A549 (cell line): ENCODE measurements around the gene RAET1E. TPM values are rescaled to one million over a fixed set of nuclear protein-coding genes. Genes with fewer than 3 reads are reported as not detected.

Experiments used
- ATAC-seq, 2 experiments: fragments of 200-7000 bp in 1 of 2; fragments of >200 bp in 1 of 2; cut with Nextera tagmentation in 1 of 2; cut with Tn5 transposase in 1 of 2; 3 replicates each; pipeline versions ENCODE4 v1.8.0 to v1.9.1; 2018 to 2020; ENCODE audit warnings: mild to moderate bottlenecking in 1 of 2, moderate library complexity in 1 of 2
- CTCF ChIA-PET: fragments of 300-600 bp; sonication (Branson Sonifier 250); formaldehyde crosslinking; extraction: SDS; loops from one replicate; lab custom pipeline; 2021; ENCODE audit warnings: antibody characterized with exemption, inconsistent platforms; lab: Yijun Ruan, JAX
- POLR2A ChIA-PET: fragments of 350-600 bp; formaldehyde crosslinking; extraction: SDS; loops from one replicate; lab custom pipeline; 2021; ENCODE audit warnings: antibody characterized with exemption, inconsistent platforms; lab: Yijun Ruan, JAX
- DNase-seq, 2 experiments: peaks; one replicate each; pipeline versions ENCODE4 v3.0.0 to v3.0.0-alpha.2; 2011 to 2016; ENCODE audit warnings: low read depth in 1 of 2, low spot score in 1 of 2
- FAIRE-seq: peaks from 2 replicates; lab custom pipeline; 2011; peaks lifted over from hg19 to GRCh38; lab: Jason Lieb, UNC
- H3K27ac ChIP-seq, 2 experiments: fragments of >200 bp; sonication (Bioruptor Twin); formaldehyde crosslinking; 3 replicates each; pipeline ENCODE4 v1.5.1; 2016 to 2017
- H3K4me1 ChIP-seq: fragments of >200 bp; sonication (Bioruptor Twin); formaldehyde crosslinking; 3 replicates; pipeline ENCODE4 v1.6.1; 2016
- H3K4me2 ChIP-seq: fragments of >200 bp; sonication (Bioruptor Twin); formaldehyde crosslinking; 3 replicates; pipeline ENCODE4 v1.6.1; 2016
- H3K4me3 ChIP-seq: fragments of >200 bp; sonication (Bioruptor Twin); formaldehyde crosslinking; 3 replicates; pipeline ENCODE4 v1.5.1; 2016
- H3K9me3 ChIP-seq: fragments of >200 bp; sonication (Bioruptor Twin); formaldehyde crosslinking; 3 replicates; pipeline ENCODE4 v1.6.1; 2016
- BHLHE40 ChIP-seq: IDR thresholded peaks from 2 replicates; pipeline ENCODE4 v1.6.1; 2012; ENCODE audit warnings: low read depth, low read length, inconsistent platforms
- CBX2 ChIP-seq: fragments of 200-600 bp; sonication (generic); IDR thresholded peaks from 2 replicates; pipeline ENCODE4 v1.6.1; 2016; ENCODE audit warnings: low read depth, mild to moderate bottlenecking, borderline replicate concordance
- CEBPB ChIP-seq, 2 experiments: fragments of >200 bp in 1 of 2; sonication (Bioruptor Twin) in 1 of 2; formaldehyde crosslinking in 1 of 2; IDR thresholded peaks; 2 replicates each; pipeline ENCODE4 v1.6.1; 2012 to 2016
- CTCF ChIP-seq: fragments of >200 bp; sonication (Bioruptor Twin); formaldehyde crosslinking; IDR thresholded peaks from 3 replicates; pipeline ENCODE4 v1.5.1; 2016
- E2F6 ChIP-seq: IDR thresholded peaks from 2 replicates; pipeline ENCODE4 v1.6.1; 2012; ENCODE audit warnings: low read depth, borderline replicate concordance
- ESRRA ChIP-seq: fragments of 150-350 bp; IDR thresholded peaks from 2 replicates; pipeline ENCODE4 v1.6.1; 2014; ENCODE audit warnings: mild to moderate bottlenecking, low read length, borderline replicate concordance
- FOSL2 ChIP-seq, 2 experiments: fragments of 450-650 bp in 1 of 2; fragments of >200 bp in 1 of 2; sonication (Bioruptor Twin) in 1 of 2; formaldehyde crosslinking; IDR thresholded peaks; 2 replicates each; pipeline versions ENCODE4 v1.5.0 to v1.6.1; 2016 to 2020; ENCODE audit warnings: mild to moderate bottlenecking in 1 of 2, moderate library complexity in 1 of 2
- HOXB13 ChIP-seq: fragments of 250-450 bp; sonication (Bioruptor Pico); IDR thresholded peaks from 2 replicates; pipeline ENCODE4 v1.5.0; 2020; ENCODE audit warnings: low read depth, mild to moderate bottlenecking, moderate library complexity
- JUN ChIP-seq, 2 experiments: fragments of >200 bp; sonication (Bioruptor Twin); formaldehyde crosslinking; IDR thresholded peaks; 2 replicates in 1 of 2; 3 replicates in 1 of 2; pipeline ENCODE4 v1.6.1; 2016 to 2017
- MAX ChIP-seq: IDR thresholded peaks from 2 replicates; pipeline ENCODE4 v1.6.1; 2012
- NPAS2 ChIP-seq: fragments of 250-450 bp; sonication (Bioruptor Pico); IDR thresholded peaks from 2 replicates; pipeline ENCODE4 v1.8.0; 2022; ENCODE audit warnings: mild to moderate bottlenecking, moderate library complexity, borderline replicate concordance
- PHF8 ChIP-seq: fragments of 200-600 bp; sonication (generic); IDR thresholded peaks from 2 replicates; pipeline ENCODE4 v1.6.1; 2016; ENCODE audit warnings: low read depth, mild to moderate bottlenecking, antibody characterized with exemption, moderate library complexity, borderline replicate concordance
- RAD21 ChIP-seq, 2 experiments: fragments of >200 bp in 1 of 2; sonication (Bioruptor Twin) in 1 of 2; formaldehyde crosslinking in 1 of 2; IDR thresholded peaks in 1 of 2; conservative IDR thresholded peaks in 1 of 2; 2 replicates in 1 of 2; 3 replicates in 1 of 2; pipeline ENCODE4 v1.6.1; 2012 to 2018; ENCODE audit warnings: inconsistent platforms in 1 of 2
- RARB ChIP-seq: fragments of 250-450 bp; sonication (Bioruptor Pico); IDR thresholded peaks from 2 replicates; pipeline ENCODE4 v1.8.0; 2021; ENCODE audit warnings: mild to moderate bottlenecking, moderate library complexity
- REST ChIP-seq: fragments of 200-600 bp; sonication (generic); IDR thresholded peaks from 2 replicates; pipeline ENCODE4 v1.6.1; 2016; ENCODE audit warnings: antibody characterized with exemption, mild to moderate bottlenecking, moderate library complexity
- RNF2 ChIP-seq: fragments of 200-600 bp; sonication (generic); IDR thresholded peaks from 2 replicates; pipeline ENCODE4 v1.6.1; 2016; ENCODE audit warnings: low read depth, mild to moderate bottlenecking, antibody characterized with exemption, moderate library complexity, borderline replicate concordance
- SMC3 ChIP-seq: fragments of >200 bp; sonication (Bioruptor Twin); formaldehyde crosslinking; IDR thresholded peaks from 3 replicates; pipeline ENCODE4 v1.6.1; 2018; ENCODE audit warnings: inconsistent platforms
- WGBS: methylation state at CpG from one replicate; pipeline ENCODE4 v1.1.6; 2017; ENCODE audit errors: missing lambda C conversion rate; 5-methylcytosine and 5-hydroxymethylcytosine counted together
- polyA plus RNA-seq, 4 experiments: library from polyadenylated mRNA; depleted of rRNA in 3 of 4; stranded (reverse); fragments of >200 nt; fragmentation: RNase III in 1 of 4; extraction: RNeasy Plus Mini Kit Qiagen cat#74134 plus additional on column Dnase treatment in 1 of 4; gene quantifications; 2 replicates in 3 of 4; 3 replicates in 1 of 4; pipeline ENCODE4 v1.2.3, GENCODE V29; 2011 to 2017
- TF ChIP-seq, protein P1 (sequence below): fragments of >200 bp; sonication (Bioruptor Twin); formaldehyde crosslinking; IDR thresholded peaks from 2 replicates; pipeline ENCODE4 v1.6.1; 2016

RAET1E gene
- polyA plus RNA-seq, 2 of the 4 experiments (the other 2 are of a cell fraction): 2.8 to 4.5 TPM

- ChIA-PET CTCF (interaction anchor here (0.9 to 2.5 kb wide), 4 partner anchors 20 to 63 kb away, joined by 3 to 10 read pairs (median 5); no protein-coding TSS in a partner anchor), POLR2A (no interaction called here)
- H3K27ac ChIP-seq: peak overlapping the region in 1 of 2 experiments; percentile 99; a peak in 3 of 6 replicates
- peak overlapping the region; percentile 92 for H3K4me2 ChIP-seq
- peak; percentile 21 to 39; a peak in 3 of 5 replicates for TF ChIP-seq RAD21 (conservative IDR thresholded peaks at IDR 0.05 in 1 of 2, IDR thresholded peaks at IDR 0.05 in 1 of 2)
- 0 out of 3 replicates have a peak, but pooled peaks have one; percentile 16 for TF ChIP-seq SMC3
- TF ChIP-seq PHF8: no peak
- no peak for TF ChIP-seq RARB (CRISPR knock-in tag)
- peak in 1 of 2 experiments; percentile 77; a peak in 2 of 4 replicates for TF ChIP-seq CEBPB (IDR thresholded peaks at IDR 0.05)
- TF ChIP-seq CTCF: peak; percentile 12; the same call in 1 of the 3 replicates
- peaks cover 69% of the 10 kb centered on the region for H3K4me1 ChIP-seq
- peak overlapping the region; percentile 65; the same call in 1 of the 3 replicates for H3K4me3 ChIP-seq
- ATAC-seq (no peak), FAIRE-seq (no peak), DNase-seq (no peak)
- WGBS: 75% methylated on average over 14 of the region's 14 CpGs
- no peaks in the 10 kb centered on the region for H3K9me3 ChIP-seq
Observed at GRCh38 chr6:149860834-149861602, 36.9 kb downstream of the RAET1E start.

DNA sequence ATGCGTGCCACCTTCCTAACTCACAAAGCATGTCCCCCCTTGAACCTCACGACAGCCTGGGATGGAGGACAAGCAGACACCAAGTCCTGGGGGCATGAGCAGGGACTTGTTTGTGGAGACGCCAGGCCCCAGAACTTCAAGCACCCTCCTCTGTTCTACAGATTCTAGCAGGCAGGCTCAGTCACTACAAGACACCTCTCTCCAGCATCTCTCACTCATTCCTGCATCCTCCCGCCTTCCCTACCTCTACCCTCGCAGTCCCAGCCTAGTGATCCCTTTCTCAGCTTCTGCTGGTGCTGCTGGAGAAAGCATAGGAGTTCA, 37.4 kb downstream of the RAET1E start:
- H3K9me3 ChIP-seq: no peaks in the 10 kb centered on the region
- ChIA-PET CTCF (interaction anchor here (2.5 kb wide), 1 partner anchor 20 kb away, joined by 10 read pairs; no protein-coding TSS in a partner anchor), POLR2A (no interaction called here)
- TF ChIP-seq, protein P1, sequence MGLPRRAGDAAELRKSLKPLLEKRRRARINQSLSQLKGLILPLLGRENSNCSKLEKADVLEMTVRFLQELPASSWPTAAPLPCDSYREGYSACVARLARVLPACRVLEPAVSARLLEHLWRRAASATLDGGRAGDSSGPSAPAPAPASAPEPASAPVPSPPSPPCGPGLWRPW: no peak
- TF ChIP-seq ESRRA (no peak), HOXB13 (CRISPR knock-in tag) (no peak), JUN (IDR thresholded peaks at IDR 0.05) (no peak), NPAS2 (CRISPR knock-in tag) (no peak), MAX (no peak), CBX2 (no peak), E2F6 (no peak), RNF2 (no peak), REST (no peak), FOSL2 (IDR thresholded peaks at IDR 0.05) (no peak), FOSL2 (CRISPR knock-in tag; IDR thresholded peaks at IDR 0.05) (no peak), BHLHE40 (no peak)
- DNase-seq: no peak
- WGBS: 79% methylated on average over 5 of the region's 5 CpGs
- no peak for ATAC-seq
- H3K4me2 ChIP-seq: peak overlapping the region; percentile 92
- FAIRE-seq: no peak
- peaks cover 74% of the 10 kb centered on the region for H3K4me1 ChIP-seq
- H3K27ac ChIP-seq: peak overlapping the region in 1 of 2 experiments; percentile 99; a peak in 3 of 6 replicates
- H3K4me3 ChIP-seq: no peak overlapping the region
